Measurements from ENCODE around the gene TF.

TF gene

GRCh38 chr3:133761605-133762484 lies 15.7 kb downstream of the TF start:
- Histone ChIP-seq H3K36me3 (ENCODE audit: control insufficient read depth, insufficient read depth, low read length) (no peaks in the 10 kb centered on the region), H3K27me3 (replicated peaks; ENCODE audit: control insufficient read depth, insufficient read depth, low read length) (no peaks in the 10 kb centered on the region; the same call in 1 of the 2 replicates), H3K4me3 (replicated peaks; ENCODE audit: low read depth, low read length) (no peak overlapping the region)
- TF ChIP-seq CTCF (IDR thresholded peaks at IDR 0.05; ENCODE audit: insufficient read depth, low read length, poor library complexity, severe bottlenecking) = no peak
- no peak for DNase-seq (ENCODE audit: extremely low read depth, insufficient read length)

- Histone ChIP-seq H3K4me3 (replicated peaks; ENCODE audit: low read depth, low read length) (no peak overlapping the region), H3K27me3 (replicated peaks; ENCODE audit: control insufficient read depth, insufficient read depth, low read length) (no peaks in the 10 kb centered on the region; the same call in 1 of the 2 replicates), H3K36me3 (ENCODE audit: control insufficient read depth, insufficient read depth, low read length) (no peaks in the 10 kb centered on the region)
- no peak for DNase-seq (ENCODE audit: extremely low read depth, insufficient read length)
- TF ChIP-seq CTCF (IDR thresholded peaks at IDR 0.05; ENCODE audit: insufficient read depth, low read length, poor library complexity, severe bottlenecking) = no peak
Observed at GRCh38 chr3:133762539-133762938, 16.3 kb downstream of the TF start.

- no peak for TF ChIP-seq CTCF (IDR thresholded peaks at IDR 0.05; ENCODE audit: insufficient read depth, low read length, poor library complexity, severe bottlenecking)
- no peak for DNase-seq (ENCODE audit: extremely low read depth, insufficient read length)
Observed at GRCh38 chr3:133763797-133764683, 17.8 kb downstream of the TF start.

GRCh38 chr3:133765256-133765655 lies 19.1 kb downstream of the TF start:
- no peak overlapping the region for H3K4me3 ChIP-seq (replicated peaks; ENCODE audit: low read depth, low read length)
- H3K27me3 ChIP-seq (replicated peaks; ENCODE audit: control insufficient read depth, insufficient read depth, low read length) = no peaks in the 10 kb centered on the region; the same call in 1 of the 2 replicates
- no peak for DNase-seq (ENCODE audit: extremely low read depth, insufficient read length)
- H3K36me3 ChIP-seq (ENCODE audit: control insufficient read depth, insufficient read depth, low read length) = no peaks in the 10 kb centered on the region
- TF ChIP-seq CTCF (IDR thresholded peaks at IDR 0.05; ENCODE audit: insufficient read depth, low read length, poor library complexity, severe bottlenecking) = no peak

More at GRCh38 chr3:133763797-133764683, 17.8 kb downstream of the TF start:
- Histone ChIP-seq H3K4me3 (replicated peaks; ENCODE audit: low read depth, low read length) (no peak overlapping the region), H3K27me3 (replicated peaks; ENCODE audit: control insufficient read depth, insufficient read depth, low read length) (no peaks in the 10 kb centered on the region), H3K36me3 (ENCODE audit: control insufficient read depth, insufficient read depth, low read length) (no peaks in the 10 kb centered on the region)

GRCh38 chr3:133767607-133768006 lies 21.4 kb downstream of the TF start:
- Histone ChIP-seq H3K36me3 (ENCODE audit: control insufficient read depth, insufficient read depth, low read length) (no peaks in the 10 kb centered on the region), H3K4me3 (replicated peaks; ENCODE audit: low read depth, low read length) (no peak overlapping the region), H3K27me3 (replicated peaks; ENCODE audit: control insufficient read depth, insufficient read depth, low read length) (no peaks in the 10 kb centered on the region; the same call in 1 of the 2 replicates)
- no peak for DNase-seq (ENCODE audit: extremely low read depth, insufficient read length)
- TF ChIP-seq CTCF (IDR thresholded peaks at IDR 0.05; ENCODE audit: insufficient read depth, low read length, poor library complexity, severe bottlenecking) = no peak
